GM23248 (cell line): ENCODE data around the gene EDAR.

Experiments
- EZH2 ChIP-seq: fragments of 200-600 bp; sonication (generic); IDR thresholded peaks from 2 replicates; pipeline ENCODE4 v1.6.1; 2018; ENCODE audit warnings: antibody characterized with exemption, mild to moderate bottlenecking; ENCODE audit not compliant: insufficient read depth, poor library complexity, severe bottlenecking
- EZH2phosphoT487 ChIP-seq: fragments of 200-600 bp; sonication (generic); IDR thresholded peaks from 2 replicates; pipeline ENCODE4 v1.6.1; 2018; ENCODE audit warnings: antibody characterized with exemption, moderate library complexity, mild to moderate bottlenecking, low read depth; ENCODE audit not compliant: insufficient read depth

- TF ChIP-seq EZH2 (no peak), EZH2phosphoT487 (no peak)
Measured at GRCh38 chr2:108904680-108905079, 84.3 kb downstream of the EDAR start.
